Smooth muscle cell (in vitro differentiated cells): ENCODE data around the gene TRIM28. TPM values are rescaled to one million over a fixed set of nuclear protein-coding genes. Genes with fewer than 3 reads are reported as not detected.

ENCODE experiments used
- DNase-seq: peaks from one replicate; lab custom pipeline; 2025; ENCODE audit not compliant: unreplicated experiment; lab: John Stamatoyannopoulos, UW
- H2AFZ ChIP-seq: fragments of 200-600 bp; sonication (generic); 2 replicates; pipeline ENCODE4 v1.6.0; 2016; ENCODE audit warnings: antibody characterized with exemption, low read depth, mild to moderate bottlenecking
- H3F3A ChIP-seq: fragments of 200-600 bp; sonication (generic); 2 replicates; pipeline ENCODE4 v1.6.0; 2017; ENCODE audit warnings: antibody characterized with exemption, low read depth
- H3K27ac ChIP-seq: fragments of 200-600 bp; sonication (generic); 2 replicates; pipeline ENCODE4 v1.5.1; 2016; ENCODE audit warnings: low read depth, mild to moderate bottlenecking
- H3K27me3 ChIP-seq: fragments of 200-600 bp; sonication (generic); 2 replicates; pipeline ENCODE4 v1.6.1; 2016; ENCODE audit warnings: low read depth, mild to moderate bottlenecking
- H3K36me3 ChIP-seq: fragments of 200-600 bp; sonication (generic); 2 replicates; pipeline ENCODE4 v1.5.1; 2016; ENCODE audit warnings: low read depth
- H3K4me1 ChIP-seq: fragments of 200-600 bp; sonication (generic); 2 replicates; pipeline ENCODE4 v1.5.1; 2016; ENCODE audit warnings: low read depth
- H3K4me2 ChIP-seq: fragments of 200-600 bp; sonication (generic); 2 replicates; pipeline ENCODE4 v1.6.0; 2016; ENCODE audit warnings: mild to moderate bottlenecking
- H3K4me3 ChIP-seq: fragments of 200-600 bp; sonication (generic); 2 replicates; pipeline ENCODE4 v1.5.1; 2016; ENCODE audit warnings: mild to moderate bottlenecking
- H3K79me2 ChIP-seq: fragments of 200-600 bp; sonication (generic); 2 replicates; pipeline ENCODE4 v1.6.0; 2016; ENCODE audit warnings: low read depth, mild to moderate bottlenecking
- H3K9ac ChIP-seq: fragments of 200-600 bp; sonication (generic); 2 replicates; pipeline ENCODE4 v1.6.0; 2016; ENCODE audit warnings: low read depth
- H3K9me3 ChIP-seq: fragments of 200-600 bp; sonication (generic); replicated peaks from 2 replicates; pipeline ENCODE4 v1.5.1; 2016; ENCODE audit warnings: low read depth
- H4K20me1 ChIP-seq: fragments of 200-600 bp; sonication (generic); 2 replicates; pipeline ENCODE4 v1.6.0; 2016; ENCODE audit warnings: low read depth
- CTCF ChIP-seq: fragments of 200-600 bp; sonication (generic); IDR thresholded peaks from 2 replicates; pipeline ENCODE4 v1.5.1; 2017; ENCODE audit warnings: borderline replicate concordance, mild to moderate bottlenecking, antibody characterized with exemption; ENCODE audit not compliant: insufficient read depth, poor library complexity, severe bottlenecking
- WGBS: methylation state at CpG from one replicate; pipeline ENCODE4 v1.1.7; 2016; ENCODE audit warnings: low lambda C conversion rate; 5-methylcytosine and 5-hydroxymethylcytosine counted together
- polyA plus RNA-seq: library from polyadenylated mRNA; unstranded; fragments of >200 nt; fragmentation: Nextera tagmentation; extraction: Ambion mirVana; gene quantifications from 2 replicates; pipeline ENCODE4 v1.2.1, GENCODE V29; 2016
- total RNA-seq: library from RNA; depleted of rRNA; stranded (reverse); fragments of >200 nt; gene quantifications from 2 replicates; pipeline ENCODE4 v1.2.3, GENCODE V29; 2014

TRIM28 gene
- total and polyA plus RNA-seq, 2 experiments from 2014 or later: 148 to 178 TPM

- H3K9me3 ChIP-seq: no peaks in the 10 kb centered on the region
- H3K27me3 ChIP-seq: no peaks in the 10 kb centered on the region
- H3K4me2 ChIP-seq: no peak overlapping the region
- H3K79me2 ChIP-seq: peaks cover 22% of the 10 kb centered on the region
- H3K36me3 ChIP-seq: no peaks in the 10 kb centered on the region
- no peak overlapping the region for H2AFZ ChIP-seq
- peak overlapping the region; percentile 56 for H3K27ac ChIP-seq
- 69% methylated on average over 4 of the region's 4 CpGs for WGBS
- no peak for TF ChIP-seq CTCF
- H3K4me1 ChIP-seq: peaks cover 10% of the 10 kb centered on the region
- no peaks in the 10 kb centered on the region for H3F3A ChIP-seq
- H4K20me1 ChIP-seq: peaks cover 4% of the 10 kb centered on the region
- H3K9ac ChIP-seq: no peak overlapping the region
- H3K4me3 ChIP-seq: no peak overlapping the region
- DNase-seq: no peak
Observed at GRCh38 chr19:58521651-58522050, 22.2 kb upstream of the TRIM28 start.

GRCh38 chr19:58522709-58523108 is 21.2 kb upstream of the TRIM28 start:
- Histone ChIP-seq H3K9me3 (no peaks in the 10 kb centered on the region), H3K79me2 (peaks cover 11% of the 10 kb centered on the region), H3K27me3 (no peaks in the 10 kb centered on the region), H3K9ac (no peak overlapping the region), H3K4me3 (no peak overlapping the region), H3K4me1 (peaks cover 10% of the 10 kb centered on the region), H3F3A (no peaks in the 10 kb centered on the region), H3K36me3 (no peaks in the 10 kb centered on the region), H3K27ac (no peak overlapping the region), H4K20me1 (peaks cover 4% of the 10 kb centered on the region), H2AFZ (no peak overlapping the region), H3K4me2 (no peak overlapping the region)
- WGBS: 82% methylated on average over 3 of the region's 3 CpGs
- no peak for DNase-seq
- TF ChIP-seq CTCF: no peak

GRCh38 chr19:58529405-58529804 is 14.5 kb upstream of the TRIM28 start:
- Histone ChIP-seq H3K9ac (no peak overlapping the region), H3K4me1 (no peaks in the 10 kb centered on the region), H3K9me3 (no peaks in the 10 kb centered on the region), H3K27me3 (no peaks in the 10 kb centered on the region), H3K27ac (no peak overlapping the region), H3K4me2 (no peak overlapping the region), H3K79me2 (no peaks in the 10 kb centered on the region), H3F3A (no peaks in the 10 kb centered on the region), H3K4me3 (no peak overlapping the region), H4K20me1 (no peaks in the 10 kb centered on the region), H3K36me3 (no peaks in the 10 kb centered on the region), H2AFZ (no peak overlapping the region)
- TF ChIP-seq CTCF: no peak
- no peak for DNase-seq
- WGBS: 83% methylated on average over 3 of the region's 3 CpGs

GRCh38 chr19:58531034-58531840 is 12.6 kb upstream of the TRIM28 start:
- Histone ChIP-seq H4K20me1 (no peaks in the 10 kb centered on the region), H3K79me2 (no peaks in the 10 kb centered on the region), H3K27ac (no peak overlapping the region), H3K9ac (no peak overlapping the region), H3F3A (no peaks in the 10 kb centered on the region), H3K4me3 (no peak overlapping the region), H3K4me2 (no peak overlapping the region), H3K27me3 (no peaks in the 10 kb centered on the region), H2AFZ (no peak overlapping the region), H3K9me3 (no peaks in the 10 kb centered on the region), H3K4me1 (no peaks in the 10 kb centered on the region), H3K36me3 (no peaks in the 10 kb centered on the region)
- TF ChIP-seq CTCF: no peak
- DNase-seq: no peak
- 85% methylated on average over 10 of the region's 10 CpGs for WGBS
